Breast epithelium (tissue), 4 donors: ENCODE results near the gene GPC5. TPM values are rescaled to one million over a fixed set of nuclear protein-coding genes. Genes with fewer than 3 reads are reported as not detected.

Source experiments
- DNase-seq, 2 donors: peaks; one replicate each; pipeline ENCODE4 v3.0.0-alpha.2; 2019; ENCODE audit warnings: low spot score in 2 of 2
- H3K27ac ChIP-seq, 2 donors: fragments of 200-600 bp; sonication (generic) in 1 of 2; one replicate each; pipeline ENCODE4 v1.5.1; 2016 to 2019; ENCODE audit warnings: mild to moderate bottlenecking in 1 of 2
- H3K27me3 ChIP-seq, 2 donors: fragments of 200-600 bp; sonication (generic) in 1 of 2; one replicate each; pipeline versions ENCODE4 v1.5.1 to v1.6.0; 2017 to 2019; ENCODE audit warnings: control low read depth in 1 of 2, mild to moderate bottlenecking in 1 of 2
- H3K36me3 ChIP-seq: fragments of 200-600 bp; one replicate; pipeline ENCODE4 v1.5.1; 2019
- H3K4me1 ChIP-seq, 2 donors: fragments of 200-600 bp; sonication (generic); one replicate each; pipeline ENCODE4 v1.5.1; 2016 to 2019; ENCODE audit warnings: control low read depth in 1 of 2
- H3K4me3 ChIP-seq, 3 donors: fragments of 200-600 bp; sonication (generic); 1 replicate in 2 of 3; 2 replicates in 1 of 3; pipeline ENCODE4 v1.5.1; 2016 to 2019; ENCODE audit warnings: mild to moderate bottlenecking in 3 of 3, moderate library complexity in 2 of 3
- H3K9me3 ChIP-seq, 2 donors: fragments of 200-600 bp; sonication (generic) in 1 of 2; one replicate each; pipeline ENCODE4 v1.5.1; 2016 to 2019; ENCODE audit warnings: control low read depth in 1 of 2
- POLR2A ChIP-seq: fragments of 450-650 bp; IDR thresholded peaks from one replicate; pipeline ENCODE4 v1.6.1; 2016; ENCODE audit warnings: antibody characterized with exemption, mild to moderate bottlenecking, moderate library complexity
- POLR2AphosphoS5 ChIP-seq, 3 donors: sonication (generic); formaldehyde crosslinking; IDR thresholded peaks; one replicate each; pipeline ENCODE4 v1.6.1; 2017; ENCODE audit warnings: antibody characterized with exemption in 3 of 3
- intact Hi-C: fragments of 100-400 bp; cut with DNase I; formaldehyde crosslinking; loops from one replicate; pipeline ENCODE4 v1.15.1; 2023; ENCODE audit warnings: low total_unique reads
- total RNA-seq, 3 donors: library from RNA; depleted of rRNA; stranded (reverse); fragments of >200 nt; gene quantifications; one replicate each; pipeline ENCODE4 v1.1.0, GENCODE V29; 2016
- TF ChIP-seq, protein P1 (sequence below), 3 donors: fragments of 450-650 bp; IDR thresholded peaks; one replicate each; pipeline ENCODE4 v1.5.1; 2016 to 2017; ENCODE audit warnings: antibody characterized with exemption in 3 of 3, mild to moderate bottlenecking in 3 of 3, moderate library complexity in 3 of 3

The GPC5 gene
- total RNA-seq, 3 donors from 2014 or later = 0.88 to 0.98 TPM; not detected in 1

DNA sequence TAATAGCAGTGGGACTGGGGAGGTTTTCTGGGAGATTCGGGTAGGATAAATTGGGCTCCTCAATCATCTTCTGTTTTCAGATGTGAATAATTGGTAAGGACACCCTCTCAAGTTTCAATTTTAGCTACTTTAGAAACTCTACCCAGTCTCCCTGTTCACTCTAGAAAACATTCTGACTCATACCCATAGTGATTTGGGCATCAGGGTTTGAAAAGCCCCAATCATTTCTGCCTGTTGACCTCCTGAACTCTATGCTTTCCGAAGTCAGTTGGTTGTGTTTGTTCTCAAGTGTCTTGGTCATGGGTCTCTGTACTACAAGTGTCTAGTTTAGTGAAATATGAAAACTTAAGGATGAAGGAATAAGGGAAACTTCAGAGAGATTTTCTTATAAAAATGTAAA is 916.8 kb downstream of the GPC5 start:
- no peak for TF ChIP-seq POLR2A
- TF ChIP-seq, protein P1, sequence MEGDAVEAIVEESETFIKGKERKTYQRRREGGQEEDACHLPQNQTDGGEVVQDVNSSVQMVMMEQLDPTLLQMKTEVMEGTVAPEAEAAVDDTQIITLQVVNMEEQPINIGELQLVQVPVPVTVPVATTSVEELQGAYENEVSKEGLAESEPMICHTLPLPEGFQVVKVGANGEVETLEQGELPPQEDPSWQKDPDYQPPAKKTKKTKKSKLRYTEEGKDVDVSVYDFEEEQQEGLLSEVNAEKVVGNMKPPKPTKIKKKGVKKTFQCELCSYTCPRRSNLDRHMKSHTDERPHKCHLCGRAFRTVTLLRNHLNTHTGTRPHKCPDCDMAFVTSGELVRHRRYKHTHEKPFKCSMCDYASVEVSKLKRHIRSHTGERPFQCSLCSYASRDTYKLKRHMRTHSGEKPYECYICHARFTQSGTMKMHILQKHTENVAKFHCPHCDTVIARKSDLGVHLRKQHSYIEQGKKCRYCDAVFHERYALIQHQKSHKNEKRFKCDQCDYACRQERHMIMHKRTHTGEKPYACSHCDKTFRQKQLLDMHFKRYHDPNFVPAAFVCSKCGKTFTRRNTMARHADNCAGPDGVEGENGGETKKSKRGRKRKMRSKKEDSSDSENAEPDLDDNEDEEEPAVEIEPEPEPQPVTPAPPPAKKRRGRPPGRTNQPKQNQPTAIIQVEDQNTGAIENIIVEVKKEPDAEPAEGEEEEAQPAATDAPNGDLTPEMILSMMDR (IDR thresholded peaks at IDR 0.05) = no peak
- no peak for TF ChIP-seq POLR2AphosphoS5 (IDR thresholded peaks at IDR 0.05)
- Histone ChIP-seq H3K27ac (no peak overlapping the region), H3K9me3 (no peaks in the 10 kb centered on the region), H3K27me3 (no peaks in the 10 kb centered on the region), H3K4me3 (no peak overlapping the region), H3K36me3 (no peaks in the 10 kb centered on the region), H3K4me1 (no peaks in the 10 kb centered on the region)
- DNase-seq = no peak
- intact Hi-C loops = no loop called here

DNA sequence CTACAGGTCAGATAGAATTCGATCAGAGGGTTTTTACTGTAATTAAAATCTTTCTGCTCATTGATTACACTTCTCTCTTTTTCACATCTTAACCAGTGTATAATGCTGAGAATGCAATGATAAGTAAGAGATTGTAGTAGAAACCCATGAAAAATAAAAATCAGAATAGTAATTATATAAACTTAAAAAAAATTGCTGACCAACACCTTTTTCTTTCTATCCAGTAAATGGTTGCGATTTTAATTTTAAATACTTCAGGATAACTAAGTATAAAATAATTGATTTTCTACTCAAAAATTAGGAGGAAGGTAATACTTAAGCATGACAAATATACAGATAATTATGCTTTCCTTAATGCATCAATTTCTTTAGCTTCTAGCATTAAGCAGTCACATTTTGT is 917.6 kb downstream of the GPC5 start:
- Histone ChIP-seq H3K27ac (no peak overlapping the region), H3K4me1 (no peaks in the 10 kb centered on the region), H3K4me3 (no peak overlapping the region), H3K9me3 (no peaks in the 10 kb centered on the region), H3K36me3 (no peaks in the 10 kb centered on the region), H3K27me3 (no peaks in the 10 kb centered on the region)
- intact Hi-C loops = no loop called here
- TF ChIP-seq POLR2AphosphoS5 (IDR thresholded peaks at IDR 0.05) (no peak), POLR2A (no peak)
- TF ChIP-seq, protein P1 (IDR thresholded peaks at IDR 0.05) = no peak
- DNase-seq = no peak

DNA sequence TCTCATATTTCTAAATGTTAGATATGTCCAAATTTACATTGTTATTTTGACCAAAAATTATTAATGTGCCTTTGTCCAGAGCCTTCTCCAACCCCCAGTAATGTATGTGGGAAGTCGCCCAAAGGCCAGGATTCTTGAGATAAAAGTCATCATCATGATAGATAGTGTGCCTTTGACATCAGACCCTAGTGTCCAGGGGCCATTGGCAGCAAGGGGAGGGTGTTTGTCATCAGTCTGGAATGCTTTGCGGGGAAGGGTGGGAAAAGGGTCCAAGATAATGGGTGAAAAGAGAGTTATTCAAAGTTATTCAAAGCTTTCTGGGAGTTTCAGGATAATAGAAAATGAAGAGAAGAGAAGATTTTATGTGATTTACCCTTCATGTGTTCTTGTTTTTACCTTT is 918.6 kb downstream of the GPC5 start:
- H3K27ac ChIP-seq = no peak overlapping the region
- intact Hi-C loops = no loop called here

DNA sequence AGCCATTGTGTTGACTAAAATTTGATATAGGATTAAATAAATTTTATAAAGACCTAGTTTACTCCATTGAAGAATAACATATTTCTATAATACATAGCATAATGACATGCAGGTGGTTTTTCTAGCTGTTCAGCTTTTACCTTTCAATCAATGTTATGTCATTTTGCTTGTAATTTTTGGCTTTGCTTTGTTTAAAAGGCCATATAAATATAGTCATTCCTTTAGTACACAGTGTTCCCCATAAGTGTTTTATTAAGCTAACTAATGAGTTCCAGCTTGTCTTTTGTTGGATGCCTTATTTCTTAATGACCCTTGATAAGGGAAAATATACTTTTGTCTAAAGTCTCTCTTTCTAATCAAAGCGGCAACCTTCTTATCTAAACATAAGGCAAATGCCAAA is 921.9 kb downstream of the GPC5 start:
- TF ChIP-seq, protein P1 (IDR thresholded peaks at IDR 0.05) = no peak
- no peak for TF ChIP-seq POLR2AphosphoS5 (IDR thresholded peaks at IDR 0.05)
- TF ChIP-seq POLR2A = no peak
- Histone ChIP-seq H3K36me3 (no peaks in the 10 kb centered on the region), H3K4me1 (no peaks in the 10 kb centered on the region), H3K27ac (no peak overlapping the region), H3K27me3 (no peaks in the 10 kb centered on the region), H3K4me3 (no peak overlapping the region), H3K9me3 (no peaks in the 10 kb centered on the region)
- intact Hi-C loops = no loop called here
- no peak for DNase-seq

More for the DNA sequence above, 918.6 kb downstream of the GPC5 start:
- H3K4me1 ChIP-seq = no peaks in the 10 kb centered on the region
- TF ChIP-seq POLR2A = no peak
- TF ChIP-seq, protein P1 (IDR thresholded peaks at IDR 0.05) = no peak
- no peak for TF ChIP-seq POLR2AphosphoS5 (IDR thresholded peaks at IDR 0.05)
- H3K27me3 ChIP-seq = no peaks in the 10 kb centered on the region
- H3K36me3 ChIP-seq = no peaks in the 10 kb centered on the region
- DNase-seq = no peak
- no peak overlapping the region for H3K4me3 ChIP-seq
- H3K9me3 ChIP-seq = no peaks in the 10 kb centered on the region

DNA sequence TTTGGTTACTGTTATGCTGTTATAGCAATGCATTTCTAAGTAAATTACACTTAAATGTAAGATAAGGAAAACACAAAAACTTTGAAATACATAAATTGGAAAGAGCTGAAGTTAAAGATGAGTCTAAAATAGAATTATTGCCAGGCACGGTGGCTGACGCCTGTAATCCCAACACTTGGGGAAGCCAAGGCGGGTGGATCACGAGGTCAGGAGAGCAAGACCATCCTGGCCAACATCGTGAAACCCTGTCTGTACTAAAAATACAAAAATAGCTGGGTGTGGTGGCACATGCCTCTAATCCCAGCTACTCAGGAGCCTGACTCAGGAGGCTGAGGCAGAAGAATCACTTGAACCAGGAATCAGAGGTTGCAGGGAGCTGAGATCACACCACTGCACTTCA is 922.8 kb downstream of the GPC5 start:
- H3K4me1 ChIP-seq = no peaks in the 10 kb centered on the region
- no peak overlapping the region for H3K4me3 ChIP-seq
- H3K9me3 ChIP-seq = no peaks in the 10 kb centered on the region
- no peak for TF ChIP-seq POLR2AphosphoS5 (IDR thresholded peaks at IDR 0.05)
- TF ChIP-seq, protein P1 (IDR thresholded peaks at IDR 0.05) = no peak
- H3K27ac ChIP-seq = no peak overlapping the region
- no peak for DNase-seq
- no peaks in the 10 kb centered on the region for H3K36me3 ChIP-seq
- intact Hi-C loops = no loop called here
- H3K27me3 ChIP-seq = no peaks in the 10 kb centered on the region
